ENCODE measurements around the gene DPP7. TPM values are rescaled to one million over a fixed set of nuclear protein-coding genes. Genes with fewer than 3 reads are reported as not detected.
"Not testable (repeated sequence)": the region's sequence is repeated elsewhere in the genome, so short reads cannot be mapped to it uniquely, and the experiment has no call there.

Gene DPP7
- total and polyA plus RNA-seq, 12 donors, result 91.4 to 677 (median 125) TPM

DNA sequence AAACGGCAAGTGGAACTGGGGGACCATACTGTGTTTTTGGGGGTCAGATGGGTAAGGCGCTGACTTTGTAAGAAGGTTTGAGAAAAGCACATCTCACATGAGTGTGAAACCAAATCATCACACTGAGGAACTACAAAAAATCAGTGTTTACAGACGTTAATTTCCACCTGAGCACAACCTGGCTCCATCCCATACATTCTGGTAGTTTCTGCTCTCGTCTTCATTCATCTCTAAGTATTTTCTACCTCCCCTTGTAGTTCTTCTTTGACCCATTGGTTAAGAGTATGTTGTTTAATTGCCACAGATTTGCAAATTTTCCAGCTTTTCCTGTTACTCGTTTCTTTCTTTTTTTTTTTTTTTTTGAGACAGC lies 8.9 kb upstream of the DPP7 start:
- H3K4me3 ChIP-seq, result no peak overlapping the region
- H3K27me3 ChIP-seq, result no peaks in the 10 kb centered on the region
- H3K36me3 ChIP-seq, result no peaks in the 10 kb centered on the region
- no peak for DNase-seq
- H3K9me3 ChIP-seq, result no peaks in the 10 kb centered on the region
- 78 to 85% methylated on average over 5 of the region's 5 CpGs for WGBS, 2 donors
- intact Hi-C loops (cut with DNase I), result loop anchor here in 6 of 10 donors (2.0 to 5.0 kb wide), 3 partner anchors 103 to 105 kb away; partner anchors contain the start of genes RNF224 (in 5 of the 6) and CYSRT1 (in 2 of the 6)
- no peak overlapping the region for H3K27ac ChIP-seq
- ATAC-seq, result no peak
- H3K4me1 ChIP-seq, result peaks cover 8 to 25% (median 21%) of the 10 kb centered on the region in 9 donors
- TF ChIP-seq, protein P1, sequence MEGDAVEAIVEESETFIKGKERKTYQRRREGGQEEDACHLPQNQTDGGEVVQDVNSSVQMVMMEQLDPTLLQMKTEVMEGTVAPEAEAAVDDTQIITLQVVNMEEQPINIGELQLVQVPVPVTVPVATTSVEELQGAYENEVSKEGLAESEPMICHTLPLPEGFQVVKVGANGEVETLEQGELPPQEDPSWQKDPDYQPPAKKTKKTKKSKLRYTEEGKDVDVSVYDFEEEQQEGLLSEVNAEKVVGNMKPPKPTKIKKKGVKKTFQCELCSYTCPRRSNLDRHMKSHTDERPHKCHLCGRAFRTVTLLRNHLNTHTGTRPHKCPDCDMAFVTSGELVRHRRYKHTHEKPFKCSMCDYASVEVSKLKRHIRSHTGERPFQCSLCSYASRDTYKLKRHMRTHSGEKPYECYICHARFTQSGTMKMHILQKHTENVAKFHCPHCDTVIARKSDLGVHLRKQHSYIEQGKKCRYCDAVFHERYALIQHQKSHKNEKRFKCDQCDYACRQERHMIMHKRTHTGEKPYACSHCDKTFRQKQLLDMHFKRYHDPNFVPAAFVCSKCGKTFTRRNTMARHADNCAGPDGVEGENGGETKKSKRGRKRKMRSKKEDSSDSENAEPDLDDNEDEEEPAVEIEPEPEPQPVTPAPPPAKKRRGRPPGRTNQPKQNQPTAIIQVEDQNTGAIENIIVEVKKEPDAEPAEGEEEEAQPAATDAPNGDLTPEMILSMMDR (IDR thresholded peaks at IDR 0.05), result no peak

DNA sequence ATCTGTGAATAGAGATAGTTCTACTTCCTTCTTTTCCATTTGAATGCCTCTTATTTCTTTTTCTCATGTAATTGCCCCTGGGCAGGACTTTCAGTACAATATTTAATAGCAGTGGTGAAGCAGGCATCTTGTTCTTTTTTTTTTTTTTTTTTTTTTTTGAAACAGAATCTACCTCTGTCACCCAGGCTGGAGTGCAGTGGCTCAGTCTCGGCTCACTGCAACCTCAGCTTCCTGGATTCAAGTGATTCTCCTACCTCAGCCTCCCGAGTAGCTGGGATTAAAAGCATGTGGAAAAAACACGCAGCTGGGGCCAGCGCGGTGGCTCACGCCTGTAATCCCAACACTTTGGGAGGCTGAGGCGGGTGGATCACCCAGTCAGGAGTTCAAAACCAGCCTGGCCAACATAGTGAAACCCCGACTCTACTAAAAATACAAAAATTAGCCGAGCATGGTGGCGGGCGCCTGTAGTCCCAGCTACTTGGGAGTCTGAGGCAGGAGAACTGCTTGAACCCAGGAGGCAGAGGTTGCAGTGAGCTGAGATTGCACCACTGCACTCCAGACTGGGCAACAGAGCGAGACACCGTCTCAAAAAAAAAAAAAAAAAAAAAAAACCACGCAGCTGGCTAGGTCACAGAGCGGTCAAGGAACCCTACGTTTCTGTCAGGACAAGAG lies 8.4 kb upstream of the DPP7 start:
- WGBS, 2 donors, result 92 to 94% methylated on average over 15 to 16 of the region's 16 CpGs
- H3K27me3 ChIP-seq, H3K27ac ChIP-seq, DNase-seq, H3K9me3 ChIP-seq, H3K36me3 ChIP-seq, H3K4me3 ChIP-seq, ATAC-seq: not testable (repeated sequence)
- H3K4me1 ChIP-seq, result peaks cover 3 to 20% (median 16%) of the 10 kb centered on the region in 9 donors
- intact Hi-C loops (cut with DNase I), result loop anchor here in 6 of 10 donors (2.0 to 5.0 kb wide), 3 partner anchors 104 to 106 kb away; partner anchors contain the start of genes RNF224 (in 5 of the 6) and CYSRT1 (in 2 of the 6)

DNA sequence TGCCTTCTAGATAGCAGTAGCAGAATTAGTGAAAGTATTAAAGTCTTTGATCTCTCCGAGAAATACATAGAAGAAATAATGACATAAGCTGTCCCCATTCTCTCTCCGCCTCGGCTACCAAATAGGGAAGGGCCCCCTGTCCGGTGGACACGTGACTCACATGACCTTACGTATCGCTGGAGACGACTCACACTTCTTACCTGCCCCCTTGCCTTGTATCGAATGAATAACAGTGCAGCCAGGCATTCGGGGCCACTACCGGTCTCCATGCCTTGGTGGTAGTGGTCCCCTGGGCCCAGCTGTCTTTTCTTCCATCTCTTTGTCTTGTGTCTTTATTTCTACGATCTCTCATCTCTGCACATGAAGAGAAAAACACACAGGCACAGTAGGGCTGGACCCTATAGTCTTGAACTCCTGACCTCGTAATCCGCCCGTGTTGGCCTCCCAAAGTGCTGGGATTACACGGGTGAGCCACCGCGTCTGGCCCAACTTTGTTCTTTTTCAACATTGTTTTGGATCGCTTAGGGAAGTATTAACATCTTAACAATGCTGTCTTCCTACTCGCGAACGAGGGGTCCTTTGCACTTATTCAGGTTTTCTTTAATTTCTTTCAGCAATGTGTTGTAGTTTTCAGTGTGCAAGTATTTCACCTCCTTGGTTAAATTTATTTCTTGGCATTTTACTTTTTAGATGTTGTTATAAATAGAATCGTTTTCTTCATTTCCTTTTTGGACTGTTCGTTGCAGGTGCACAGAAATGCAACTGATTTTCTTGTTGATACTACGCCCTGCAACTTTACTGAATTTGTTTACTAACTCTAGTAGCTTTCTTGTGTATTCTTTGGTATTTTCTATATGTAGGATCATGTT lies 7.6 kb upstream of the DPP7 start:
- DNase-seq, H3K9me3 ChIP-seq, H3K27me3 ChIP-seq, H3K36me3 ChIP-seq, H3K4me3 ChIP-seq, H3K27ac ChIP-seq, ATAC-seq: not testable (repeated sequence)
- 69 to 76% methylated on average over 24 to 25 of the region's 25 CpGs for WGBS, 2 donors
- intact Hi-C loops (cut with DNase I), result loop anchor here in 8 of 10 donors (2.0 to 5.0 kb wide), 3 partner anchors 105 to 107 kb away; partner anchors contain the start of genes RNF224 (in 6 of the 8) and CYSRT1 (in 2 of the 8)
- H3K4me1 ChIP-seq, result peaks cover 3 to 14% (median 11%) of the 10 kb centered on the region in 9 donors

DNA sequence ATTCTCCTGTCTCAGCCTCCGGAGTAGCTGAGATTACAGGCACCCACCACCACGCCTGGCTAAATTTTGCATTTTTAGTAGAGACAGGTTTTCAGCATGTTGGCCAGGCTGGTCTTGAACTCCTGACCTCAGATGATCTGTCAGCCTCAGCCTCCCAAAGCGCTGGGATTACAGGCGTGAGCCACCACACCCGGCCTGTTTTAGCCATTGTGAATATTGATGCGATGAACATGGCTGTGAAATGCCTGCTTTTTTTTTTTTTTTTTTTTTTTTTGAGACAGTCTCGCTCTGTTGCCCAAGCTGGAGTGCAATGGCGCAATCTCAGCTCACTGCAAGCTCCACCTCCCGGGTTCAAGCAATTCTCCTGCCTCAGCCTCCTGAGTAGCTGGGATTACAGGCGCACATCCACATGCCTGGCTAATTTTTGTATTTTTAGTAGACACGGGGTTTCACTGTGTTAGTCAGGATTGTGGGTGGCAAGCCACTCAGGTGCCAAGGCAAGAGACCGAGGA lies 3.6 kb upstream of the DPP7 start:
- not testable (repeated sequence) for H3K36me3 ChIP-seq, H3K27ac ChIP-seq, H3K27me3 ChIP-seq, ATAC-seq, H3K4me3 ChIP-seq, DNase-seq, H3K9me3 ChIP-seq
- WGBS, 2 donors, result 83 to 88% methylated on average over 12 of the region's 12 CpGs
- intact Hi-C loops (cut with DNase I), result loop anchor here in 3 of 10 donors (1.0 to 5.0 kb wide), 3 partner anchors 109 to 119 kb away; partner anchors contain the start of genes RNF224 (in 2 of the 3) and CYSRT1 (in 1 of the 3)
- peaks cover 14 to 38% (median 23%) of the 10 kb centered on the region in 9 donors for H3K4me1 ChIP-seq

DNA sequence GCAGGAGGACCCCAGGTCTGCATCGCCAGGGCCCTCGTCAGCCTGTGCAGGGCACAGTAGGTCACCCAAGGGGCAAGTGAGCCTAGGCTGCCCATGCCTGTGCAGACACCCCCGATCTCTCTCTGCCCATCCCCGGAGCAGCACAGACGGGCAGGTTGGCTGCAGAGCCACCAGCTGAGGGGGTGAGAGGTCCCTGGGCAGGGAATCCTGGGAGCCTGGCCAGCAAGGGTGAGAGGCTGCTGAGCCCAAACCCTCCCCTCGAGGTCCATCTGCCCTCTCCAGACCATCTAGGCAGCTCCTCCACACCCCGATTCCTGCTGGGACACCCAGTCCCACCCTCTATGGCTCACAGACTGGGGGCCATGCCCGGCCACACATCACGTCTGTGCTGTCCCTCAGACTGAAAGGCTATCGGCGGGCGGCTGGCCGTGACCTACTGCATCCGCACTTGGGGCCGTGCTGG lies 2.8 kb upstream of the DPP7 start:
- H3K4me3 ChIP-seq, result no peak overlapping the region
- DNase-seq (no peak), ATAC-seq (peak in 2 of 8 donors; percentile 2 to 19)
- H3K9me3 ChIP-seq, result no peaks in the 10 kb centered on the region
- H3K4me1 ChIP-seq, result peaks cover 14 to 40% (median 23%) of the 10 kb centered on the region in 9 donors
- H3K36me3 ChIP-seq, result peaks cover 0 to 10% (median 6%) of the 10 kb centered on the region in 9 donors
- H3K27ac ChIP-seq, result peak overlapping the region in 9 of 10 donors; percentile 31 to 88 (median 67)
- WGBS, 2 donors, result 76 to 81% methylated on average over 15 of the region's 15 CpGs
- intact Hi-C loops (cut with DNase I), result loop anchor here in 3 of 10 donors (2.0 to 5.0 kb wide), 3 partner anchors 110 to 120 kb away; partner anchors contain the start of genes RNF224 (in 2 of the 3) and CYSRT1 (in 1 of the 3)
- H3K27me3 ChIP-seq, result no peaks in the 10 kb centered on the region
- TF ChIP-seq, protein P1 (IDR thresholded peaks at IDR 0.05), result no peak

All from heart right ventricle (tissue), 16 donors.